ENCODE measurements around the gene COBL. TPM values are rescaled to one million over a fixed set of nuclear protein-coding genes. Genes with fewer than 3 reads are reported as not detected.

The COBL gene
- total and polyA plus RNA-seq, 12 donors, result 15.5 to 109 (median 87.8) TPM

GRCh38 chr7:51346126-51346525 is 29.5 kb upstream of the COBL start:
- H3K9me3 ChIP-seq, result no peaks in the 10 kb centered on the region
- WGBS, 2 donors, result 63 to 65% methylated on average over 3 of the region's 3 CpGs
- ATAC-seq (no peak), DNase-seq (no peak)
- H3K4me3 ChIP-seq, result no peak overlapping the region
- no peak for TF ChIP-seq CTCF (IDR thresholded peaks at IDR 0.05)
- H3K27me3 ChIP-seq, result no peaks in the 10 kb centered on the region
- no peaks in the 10 kb centered on the region for H3K36me3 ChIP-seq
- H3K4me1 ChIP-seq, result peaks cover 0 to 9% (median 3%) of the 10 kb centered on the region in 9 donors
- H3K27ac ChIP-seq, result no peak overlapping the region
- intact Hi-C loops (cut with DNase I), result no loop called here

DNA sequence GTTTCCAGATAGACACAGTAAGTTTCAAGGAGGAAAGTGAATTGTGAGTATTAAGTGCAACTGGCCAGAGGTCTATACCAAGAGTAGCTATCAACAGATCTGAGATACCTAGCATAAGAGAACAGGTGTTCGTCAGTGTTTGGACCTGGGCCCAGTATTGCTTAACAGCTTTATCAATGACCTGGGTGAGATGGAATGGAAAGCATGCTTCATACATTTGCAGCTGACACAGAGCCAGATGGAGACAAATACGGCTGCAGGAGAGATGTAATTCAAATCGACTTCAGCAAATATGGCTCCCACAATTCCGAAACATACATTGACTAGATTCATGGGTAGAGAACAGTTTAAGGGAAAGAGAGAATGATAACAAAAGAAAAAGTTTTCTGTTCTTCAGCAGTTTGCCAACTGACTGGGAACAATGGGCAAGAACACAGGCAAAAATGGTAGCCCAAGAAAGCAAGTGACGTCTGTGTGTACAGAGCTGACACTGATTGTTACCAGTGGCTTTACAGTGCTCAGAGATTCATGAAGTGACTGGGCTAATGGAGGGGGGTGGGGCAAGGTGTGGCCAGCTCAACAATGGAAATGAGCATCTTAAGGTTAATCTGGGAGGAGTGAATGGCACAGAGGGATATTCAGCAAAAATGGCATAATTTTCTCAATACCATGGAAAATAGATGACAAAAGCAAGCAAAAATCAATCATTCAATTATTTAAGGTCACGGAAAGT is 28.0 kb upstream of the COBL start:
- Histone ChIP-seq H3K9me3 (no peaks in the 10 kb centered on the region), H3K36me3 (no peaks in the 10 kb centered on the region), H3K4me1 (peaks cover 0 to 9% (median 0%) of the 10 kb centered on the region in 9 donors), H3K4me3 (no peak overlapping the region), H3K27ac (no peak overlapping the region), H3K27me3 (no peaks in the 10 kb centered on the region)
- DNase-seq (no peak), ATAC-seq (peak in 3 of 8 donors; percentile 22 to 39 (median 24))
- WGBS, 2 donors, result 48 to 58% methylated on average over 6 of the region's 6 CpGs
- no peak for TF ChIP-seq CTCF (IDR thresholded peaks at IDR 0.05)
- intact Hi-C loops (cut with DNase I), result no loop called here

GRCh38 chr7:51340936-51341335 is 24.3 kb upstream of the COBL start:
- no peak overlapping the region for H3K4me3 ChIP-seq
- no peaks in the 10 kb centered on the region for H3K9me3 ChIP-seq
- H3K4me1 ChIP-seq, result peaks cover 0 to 9% (median 0%) of the 10 kb centered on the region in 9 donors
- intact Hi-C loops (cut with DNase I), result no loop called here
- 93 to 95% methylated on average over 6 of the region's 6 CpGs for WGBS, 2 donors
- DNase-seq (no peak), ATAC-seq (no peak)
- no peak overlapping the region for H3K27ac ChIP-seq
- no peaks in the 10 kb centered on the region for H3K36me3 ChIP-seq
- no peaks in the 10 kb centered on the region for H3K27me3 ChIP-seq
- no peak for TF ChIP-seq CTCF (IDR thresholded peaks at IDR 0.05)

DNA sequence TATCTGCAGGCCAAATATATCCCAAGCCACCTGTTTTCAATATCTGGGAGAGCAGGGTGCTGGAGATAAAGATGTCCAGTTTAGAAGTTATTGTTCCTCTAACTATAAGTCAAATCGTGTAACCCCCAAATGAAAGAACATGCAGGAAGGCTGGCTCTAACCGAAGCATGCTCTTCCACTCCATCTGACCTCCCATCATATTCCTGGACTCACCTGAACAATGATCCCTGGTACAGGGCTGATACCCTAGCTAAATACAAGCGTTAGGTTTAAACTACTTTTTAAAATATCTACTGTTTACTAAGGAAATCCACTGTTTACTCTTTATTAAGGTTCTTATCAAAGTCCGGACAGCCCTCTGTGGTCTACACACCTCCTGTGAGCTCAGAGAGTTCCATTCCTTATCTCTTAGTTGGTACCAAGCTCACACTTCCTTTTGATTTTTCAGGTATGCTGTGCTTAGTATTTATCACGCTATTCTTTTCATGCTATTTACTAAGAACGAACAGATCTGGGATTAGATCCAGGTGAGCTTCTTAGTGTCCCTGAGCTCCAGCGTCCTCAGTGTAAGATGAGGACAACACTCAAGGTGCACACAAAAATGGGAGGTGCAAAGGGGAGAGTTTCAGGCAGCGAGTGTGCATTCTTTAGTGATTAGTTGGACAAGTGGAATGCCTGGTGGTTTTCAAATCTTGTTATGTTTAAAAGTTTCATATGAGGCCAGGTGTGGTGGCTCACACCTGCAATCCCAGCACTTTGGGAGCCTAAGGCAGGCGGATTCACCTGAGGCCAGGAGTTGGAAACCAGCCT is 23.6 kb upstream of the COBL start:
- Histone ChIP-seq H3K4me1 (peaks cover 0 to 9% (median 0%) of the 10 kb centered on the region in 9 donors), H3K36me3 (no peaks in the 10 kb centered on the region), H3K9me3 (no peaks in the 10 kb centered on the region), H3K27me3 (no peaks in the 10 kb centered on the region), H3K4me3 (no peak overlapping the region), H3K27ac (no peak overlapping the region)
- intact Hi-C loops (cut with DNase I), result no loop called here
- DNase-seq (no peak), ATAC-seq (no peak)
- WGBS, 2 donors, result 61 to 75% methylated on average over 9 of the region's 9 CpGs
- no peak for TF ChIP-seq CTCF (IDR thresholded peaks at IDR 0.05)

Data from heart right ventricle (tissue), 16 donors.